Skeletal muscle tissue (tissue), 4 donors: ENCODE data around the gene TRIML1. TPM values are rescaled to one million over a fixed set of nuclear protein-coding genes. Genes with fewer than 3 reads are reported as not detected.
"Not testable (repeated sequence)": the region's sequence is repeated elsewhere in the genome, so short reads cannot be mapped to it uniquely, and the experiment has no call there.

Experiments
- H3K27ac ChIP-seq: one replicate; pipeline ENCODE4 v1.7.0; 2013; ENCODE audit warnings: mild to moderate bottlenecking, low read depth, low read length, inconsistent platforms
- H3K27me3 ChIP-seq, 3 donors: one replicate each; pipeline ENCODE4 v1.7.0; 2013; ENCODE audit warnings: low read length in 3 of 3; ENCODE audit not compliant: control insufficient read depth in 3 of 3, insufficient read depth in 3 of 3
- H3K36me3 ChIP-seq, 3 donors: one replicate each; pipeline ENCODE4 v1.7.0; 2013; ENCODE audit warnings: low read length in 3 of 3; ENCODE audit not compliant: control insufficient read depth in 3 of 3, insufficient read depth in 3 of 3
- H3K4me1 ChIP-seq, 3 donors: one replicate each; pipeline ENCODE4 v1.7.0; 2013; ENCODE audit warnings: low read length in 3 of 3, mild to moderate bottlenecking in 3 of 3; ENCODE audit not compliant: control insufficient read depth in 3 of 3, insufficient read depth in 3 of 3
- H3K4me3 ChIP-seq, 3 donors: one replicate each; pipeline ENCODE4 v1.7.0; 2013; ENCODE audit warnings: low read length in 3 of 3
- H3K9ac ChIP-seq, 3 donors: one replicate each; pipeline ENCODE4 v1.7.0; 2013; ENCODE audit warnings: low read length in 3 of 3, mild to moderate bottlenecking in 3 of 3, moderate library complexity in 2 of 3, low read depth in 1 of 3
- H3K9me3 ChIP-seq, 3 donors: one replicate each; pipeline ENCODE4 v1.7.0; 2013; ENCODE audit warnings: low read length in 3 of 3; ENCODE audit not compliant: control insufficient read depth in 3 of 3
- total RNA-seq: library from RNA; depleted of rRNA; stranded (reverse); fragments of >200 nt; gene quantifications from one replicate; pipeline ENCODE4 v1.2.3, GENCODE V29; 2014
- donor health status: Osteomylitis.

TRIML1 gene
- total RNA-seq, 1 donor from 2014 or later, result not detected

GRCh38 chr4:188147176-188147575 lies 7.9 kb downstream of the TRIML1 start:
- H3K36me3 ChIP-seq, result no peaks in the 10 kb centered on the region
- H3K27ac ChIP-seq, result no peak overlapping the region
- H3K9me3 ChIP-seq, result no peaks in the 10 kb centered on the region
- H3K9ac ChIP-seq, result no peak overlapping the region
- H3K4me3 ChIP-seq, result no peak overlapping the region
- H3K27me3 ChIP-seq, result no peaks in the 10 kb centered on the region
- no peaks in the 10 kb centered on the region for H3K4me1 ChIP-seq

- no peaks in the 10 kb centered on the region for H3K36me3 ChIP-seq
- H3K9ac ChIP-seq, result no peak overlapping the region
- H3K9me3 ChIP-seq, result no peaks in the 10 kb centered on the region
- no peaks in the 10 kb centered on the region for H3K27me3 ChIP-seq
- H3K4me3 ChIP-seq, result no peak overlapping the region
- no peak overlapping the region for H3K27ac ChIP-seq
- H3K4me1 ChIP-seq, result no peaks in the 10 kb centered on the region
Measured at GRCh38 chr4:188147776-188148175, 8.5 kb downstream of the TRIML1 start.

GRCh38 chr4:188154668-188155405 lies 15.6 kb downstream of the TRIML1 start:
- no peak overlapping the region for H3K9ac ChIP-seq
- H3K27ac ChIP-seq, result no peak overlapping the region
- H3K4me3 ChIP-seq, result no peak overlapping the region
- no peaks in the 10 kb centered on the region for H3K27me3 ChIP-seq
- no peaks in the 10 kb centered on the region for H3K36me3 ChIP-seq
- H3K9me3 ChIP-seq, result peaks cover 0 to 7% (median 2%) of the 10 kb centered on the region in 3 donors
- no peaks in the 10 kb centered on the region for H3K4me1 ChIP-seq

GRCh38 chr4:188158336-188158735 lies 19.1 kb downstream of the TRIML1 start:
- no peaks in the 10 kb centered on the region for H3K27me3 ChIP-seq
- no peak overlapping the region for H3K4me3 ChIP-seq
- H3K4me1 ChIP-seq, result no peaks in the 10 kb centered on the region
- peaks cover 0 to 7% (median 2%) of the 10 kb centered on the region in 3 donors for H3K9me3 ChIP-seq
- no peak overlapping the region for H3K27ac ChIP-seq
- no peak overlapping the region for H3K9ac ChIP-seq
- H3K36me3 ChIP-seq, result no peaks in the 10 kb centered on the region

GRCh38 chr4:188159513-188160226 lies 20.4 kb downstream of the TRIML1 start:
- not testable (repeated sequence) for H3K9me3 ChIP-seq, H3K9ac ChIP-seq, H3K27me3 ChIP-seq, H3K36me3 ChIP-seq, H3K27ac ChIP-seq, H3K4me1 ChIP-seq, H3K4me3 ChIP-seq

GRCh38 chr4:188160406-188160805 lies 21.2 kb downstream of the TRIML1 start:
- Histone ChIP-seq H3K4me3 (no peak overlapping the region), H3K27me3 (no peaks in the 10 kb centered on the region), H3K36me3 (no peaks in the 10 kb centered on the region), H3K9me3 (peaks cover 0 to 5% (median 0%) of the 10 kb centered on the region in 3 donors), H3K27ac (no peak overlapping the region), H3K4me1 (no peaks in the 10 kb centered on the region), H3K9ac (no peak overlapping the region)

GRCh38 chr4:188161167-188161566 lies 21.9 kb downstream of the TRIML1 start:
- no peaks in the 10 kb centered on the region for H3K27me3 ChIP-seq
- no peaks in the 10 kb centered on the region for H3K4me1 ChIP-seq
- H3K36me3 ChIP-seq, result no peaks in the 10 kb centered on the region
- no peak overlapping the region for H3K4me3 ChIP-seq
- H3K9ac ChIP-seq, result no peak overlapping the region
- no peak overlapping the region for H3K27ac ChIP-seq
- H3K9me3 ChIP-seq, result peaks cover 0 to 5% (median 0%) of the 10 kb centered on the region in 3 donors

GRCh38 chr4:188162698-188163097 lies 23.5 kb downstream of the TRIML1 start:
- Histone ChIP-seq H3K27me3 (no peaks in the 10 kb centered on the region), H3K4me3 (no peak overlapping the region), H3K4me1 (no peaks in the 10 kb centered on the region), H3K36me3 (no peaks in the 10 kb centered on the region), H3K9ac (no peak overlapping the region), H3K27ac (no peak overlapping the region), H3K9me3 (peaks cover 0 to 3% (median 0%) of the 10 kb centered on the region in 3 donors)

- no peak overlapping the region for H3K27ac ChIP-seq
- H3K4me1 ChIP-seq, result no peaks in the 10 kb centered on the region
- peaks cover 0 to 2% (median 1%) of the 10 kb centered on the region in 3 donors for H3K9me3 ChIP-seq
- no peaks in the 10 kb centered on the region for H3K27me3 ChIP-seq
- H3K36me3 ChIP-seq, result no peaks in the 10 kb centered on the region
- no peak overlapping the region for H3K4me3 ChIP-seq
- no peak overlapping the region for H3K9ac ChIP-seq
Measured at GRCh38 chr4:188168726-188169373, 29.6 kb downstream of the TRIML1 start.

GRCh38 chr4:188171551-188171950 lies 32.3 kb downstream of the TRIML1 start:
- Histone ChIP-seq H3K27me3 (no peaks in the 10 kb centered on the region), H3K9me3 (peaks cover 0 to 2% (median 1%) of the 10 kb centered on the region in 3 donors), H3K27ac (no peak overlapping the region), H3K9ac (no peak overlapping the region), H3K4me3 (no peak overlapping the region), H3K4me1 (no peaks in the 10 kb centered on the region), H3K36me3 (no peaks in the 10 kb centered on the region)
